ENCODE results near the gene WNT5B.
"Not testable (repeated sequence)": the region's sequence is repeated elsewhere in the genome, so short reads cannot be mapped to it uniquely, and the experiment has no call there.

Gene WNT5B

GRCh38 chr12:1598757-1599156 lies 30.3 kb upstream of the WNT5B start:
- in situ Hi-C loops (cut with MboI; ENCODE audit: low pct_unique_long_range_greater_than_20kb, low sequenced_read_pairs, unreplicated experiment) = no loop called here
- no peak for DNase-seq (ENCODE audit: low spot score)
- no peak for TF ChIP-seq CTCF (IDR thresholded peaks at IDR 0.05; ENCODE audit: extremely low read depth, insufficient read depth, missing control alignments)

GRCh38 chr12:1602706-1603105 lies 26.3 kb upstream of the WNT5B start:
- in situ Hi-C loops (cut with MboI; ENCODE audit: low pct_unique_long_range_greater_than_20kb, low sequenced_read_pairs, unreplicated experiment); DNase-seq (ENCODE audit: low spot score): not testable (repeated sequence)

GRCh38 chr12:1603269-1603993 lies 25.6 kb upstream of the WNT5B start:
- TF ChIP-seq CTCF (IDR thresholded peaks at IDR 0.05; ENCODE audit: extremely low read depth, insufficient read depth, missing control alignments) = no peak
- in situ Hi-C loops (cut with MboI; ENCODE audit: low pct_unique_long_range_greater_than_20kb, low sequenced_read_pairs, unreplicated experiment) = no loop called here

GRCh38 chr12:1604464-1604863 lies 24.6 kb upstream of the WNT5B start:
- in situ Hi-C loops (cut with MboI; ENCODE audit: low pct_unique_long_range_greater_than_20kb, low sequenced_read_pairs, unreplicated experiment) = no loop called here
- no peak for DNase-seq (ENCODE audit: low spot score)
- no peak for TF ChIP-seq CTCF (IDR thresholded peaks at IDR 0.05; ENCODE audit: extremely low read depth, insufficient read depth, missing control alignments)

More at GRCh38 chr12:1603269-1603993, 25.6 kb upstream of the WNT5B start:
- no peak for DNase-seq (ENCODE audit: low spot score)

- peak; percentile 57 for DNase-seq (ENCODE audit: low spot score)
- in situ Hi-C loops (cut with MboI; ENCODE audit: low pct_unique_long_range_greater_than_20kb, low sequenced_read_pairs, unreplicated experiment) = no loop called here
- TF ChIP-seq CTCF (IDR thresholded peaks at IDR 0.05; ENCODE audit: extremely low read depth, insufficient read depth, missing control alignments) = peak; percentile 72
These were observed 23.7 kb upstream of the WNT5B start for GRCh38 chr12:1605129-1606020.

- TF ChIP-seq CTCF (IDR thresholded peaks at IDR 0.05; ENCODE audit: extremely low read depth, insufficient read depth, missing control alignments) = no peak
- in situ Hi-C loops (cut with MboI; ENCODE audit: low pct_unique_long_range_greater_than_20kb, low sequenced_read_pairs, unreplicated experiment) = no loop called here
- DNase-seq (ENCODE audit: low spot score) = peak; percentile 61
These were observed 22.9 kb upstream of the WNT5B start for GRCh38 chr12:1606021-1606622.
